Measurements from ENCODE around the gene IFNA14. TPM values are rescaled to one million over a fixed set of nuclear protein-coding genes. Genes with fewer than 3 reads are reported as not detected.

The IFNA14 gene
- total RNA-seq, 4 donors from 2014 or later: not detected

DNA sequence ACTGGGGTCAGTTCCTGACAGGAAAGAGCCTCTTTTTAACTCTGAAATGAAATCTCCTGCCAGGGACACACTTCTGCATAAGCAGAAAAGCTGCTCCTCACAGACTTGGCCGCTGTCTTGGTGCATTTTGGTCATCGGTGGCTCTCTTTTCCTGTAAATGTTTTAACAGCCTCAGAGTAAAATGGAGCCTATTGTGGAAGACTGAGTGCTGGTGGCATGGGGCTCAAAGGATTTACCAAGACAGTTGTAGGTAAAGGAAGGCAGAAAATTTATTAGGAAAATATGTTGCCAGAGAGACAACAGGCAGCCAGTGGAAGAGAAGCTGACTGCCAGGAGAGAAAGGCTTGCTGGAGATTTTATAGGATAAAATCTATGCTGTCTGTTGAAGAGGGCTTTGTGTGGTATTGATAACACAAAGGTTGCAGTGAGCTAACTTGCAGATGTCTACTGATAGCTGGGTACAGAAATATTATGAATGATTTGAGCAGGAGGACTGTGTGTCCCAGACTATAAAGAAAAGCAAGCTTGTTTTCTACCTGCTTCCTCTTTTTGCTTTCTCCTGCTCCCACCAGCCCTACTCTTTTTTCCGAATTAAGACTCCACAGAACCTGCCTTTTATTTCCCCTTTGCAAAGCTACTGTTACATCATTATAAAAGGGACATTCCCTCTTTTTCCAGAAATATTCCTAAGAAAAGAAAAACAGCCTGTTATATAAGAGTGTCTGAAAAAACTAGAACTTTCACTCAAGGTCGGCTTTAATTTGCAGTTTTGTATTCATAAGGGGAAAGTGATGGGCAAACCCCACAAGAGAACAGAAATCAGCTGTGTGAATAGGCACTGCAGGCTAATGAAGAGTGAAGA, 27.9 kb upstream of the IFNA14 start:
- Histone ChIP-seq H3K4me3 (no peak overlapping the region), H3K27ac (no peak overlapping the region), H3K9me3 (no peaks in the 10 kb centered on the region), H3K36me3 (no peaks in the 10 kb centered on the region), H3K4me1 (no peaks in the 10 kb centered on the region), H3K27me3 (no peaks in the 10 kb centered on the region)
- no peak for TF ChIP-seq POLR2A (IDR thresholded peaks at IDR 0.05)
- TF ChIP-seq, protein P1, sequence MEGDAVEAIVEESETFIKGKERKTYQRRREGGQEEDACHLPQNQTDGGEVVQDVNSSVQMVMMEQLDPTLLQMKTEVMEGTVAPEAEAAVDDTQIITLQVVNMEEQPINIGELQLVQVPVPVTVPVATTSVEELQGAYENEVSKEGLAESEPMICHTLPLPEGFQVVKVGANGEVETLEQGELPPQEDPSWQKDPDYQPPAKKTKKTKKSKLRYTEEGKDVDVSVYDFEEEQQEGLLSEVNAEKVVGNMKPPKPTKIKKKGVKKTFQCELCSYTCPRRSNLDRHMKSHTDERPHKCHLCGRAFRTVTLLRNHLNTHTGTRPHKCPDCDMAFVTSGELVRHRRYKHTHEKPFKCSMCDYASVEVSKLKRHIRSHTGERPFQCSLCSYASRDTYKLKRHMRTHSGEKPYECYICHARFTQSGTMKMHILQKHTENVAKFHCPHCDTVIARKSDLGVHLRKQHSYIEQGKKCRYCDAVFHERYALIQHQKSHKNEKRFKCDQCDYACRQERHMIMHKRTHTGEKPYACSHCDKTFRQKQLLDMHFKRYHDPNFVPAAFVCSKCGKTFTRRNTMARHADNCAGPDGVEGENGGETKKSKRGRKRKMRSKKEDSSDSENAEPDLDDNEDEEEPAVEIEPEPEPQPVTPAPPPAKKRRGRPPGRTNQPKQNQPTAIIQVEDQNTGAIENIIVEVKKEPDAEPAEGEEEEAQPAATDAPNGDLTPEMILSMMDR (IDR thresholded peaks at IDR 0.05): no peak
- DNase-seq: no peak
- intact Hi-C loops (cut with DNase I; ENCODE audit: low total_unique reads): no loop called here

GRCh38 chr9:21266733-21267484, 27.1 kb upstream of the IFNA14 start:
- no peaks in the 10 kb centered on the region for H3K27me3 ChIP-seq
- no peak for DNase-seq
- no peak for TF ChIP-seq POLR2A (IDR thresholded peaks at IDR 0.05)
- TF ChIP-seq, protein P1 (IDR thresholded peaks at IDR 0.05): no peak
- H3K27ac ChIP-seq: no peak overlapping the region
- no peaks in the 10 kb centered on the region for H3K36me3 ChIP-seq
- no peaks in the 10 kb centered on the region for H3K4me1 ChIP-seq
- intact Hi-C loops (cut with DNase I; ENCODE audit: low total_unique reads): no loop called here
- H3K9me3 ChIP-seq: no peaks in the 10 kb centered on the region
- no peak overlapping the region for H3K4me3 ChIP-seq

GRCh38 chr9:21265421-21266189, 25.8 kb upstream of the IFNA14 start:
- Histone ChIP-seq H3K4me1 (no peaks in the 10 kb centered on the region), H3K27ac (no peak overlapping the region), H3K9me3 (no peaks in the 10 kb centered on the region), H3K4me3 (no peak overlapping the region), H3K36me3 (no peaks in the 10 kb centered on the region), H3K27me3 (no peaks in the 10 kb centered on the region)
- TF ChIP-seq, protein P1 (IDR thresholded peaks at IDR 0.05): no peak
- TF ChIP-seq POLR2A (IDR thresholded peaks at IDR 0.05): no peak
- no peak for DNase-seq
- intact Hi-C loops (cut with DNase I; ENCODE audit: low total_unique reads): no loop called here

GRCh38 chr9:21255538-21256212, 15.9 kb upstream of the IFNA14 start:
- Histone ChIP-seq H3K4me3 (no peak overlapping the region), H3K9me3 (no peaks in the 10 kb centered on the region), H3K4me1 (no peaks in the 10 kb centered on the region), H3K27ac (no peak overlapping the region), H3K36me3 (no peaks in the 10 kb centered on the region), H3K27me3 (no peaks in the 10 kb centered on the region)
- no peak for DNase-seq
- intact Hi-C loops (cut with DNase I; ENCODE audit: low total_unique reads): no loop called here
- no peak for TF ChIP-seq POLR2A (IDR thresholded peaks at IDR 0.05)
- TF ChIP-seq, protein P1 (IDR thresholded peaks at IDR 0.05): no peak

Data from uterus (tissue), 4 donors.